Astrocyte (in vitro differentiated cells and primary cell): ENCODE results near the gene PSMC3IP. TPM values are rescaled to one million over a fixed set of nuclear protein-coding genes. Genes with fewer than 3 reads are reported as not detected.

Source experiments
- DNase-seq: peaks from one replicate; pipeline ENCODE4 v3.0.0-alpha.2; 2010; ENCODE audit warnings: low read depth
- FAIRE-seq: peaks from 2 replicates; lab custom pipeline; 2011; peaks lifted over from hg19 to GRCh38; lab: Jason Lieb, UNC
- H2AFZ ChIP-seq: 2 replicates; pipeline ENCODE4 v1.6.0; 2012; ENCODE audit warnings: low read depth, low read length, inconsistent platforms
- H3K27ac ChIP-seq: 2 replicates; pipeline ENCODE4 v1.5.1; 2011; ENCODE audit warnings: low read depth, low read length, inconsistent platforms
- H3K27me3 ChIP-seq: 2 replicates; pipeline ENCODE4 v1.6.0; 2011; ENCODE audit warnings: low read length, inconsistent platforms; ENCODE audit not compliant: insufficient read depth
- H3K36me3 ChIP-seq: 2 replicates; pipeline ENCODE4 v1.5.1; 2011; ENCODE audit warnings: low read length, inconsistent platforms; ENCODE audit not compliant: insufficient read depth
- H3K4me1 ChIP-seq: 2 replicates; pipeline ENCODE4 v1.5.1; 2011; ENCODE audit warnings: low read length, inconsistent platforms; ENCODE audit not compliant: insufficient read depth
- H3K4me2 ChIP-seq: 2 replicates; pipeline ENCODE4 v1.6.0; 2012; ENCODE audit warnings: low read length, inconsistent platforms
- H3K4me3 ChIP-seq: 2 replicates; pipeline ENCODE4 v1.5.1; 2011; ENCODE audit warnings: low read depth, mild to moderate bottlenecking, low read length, inconsistent platforms; ENCODE audit not compliant: insufficient read depth
- H3K79me2 ChIP-seq: 2 replicates; pipeline ENCODE4 v1.6.0; 2012; ENCODE audit warnings: mild to moderate bottlenecking, low read length, inconsistent platforms; ENCODE audit not compliant: insufficient read depth
- H3K9ac ChIP-seq: 2 replicates; pipeline ENCODE4 v1.6.0; 2012; ENCODE audit warnings: mild to moderate bottlenecking, low read length, inconsistent platforms
- H3K9me3 ChIP-seq: 2 replicates; pipeline ENCODE4 v1.5.1; 2012; ENCODE audit warnings: low read depth, mild to moderate bottlenecking, low read length, inconsistent platforms; ENCODE audit not compliant: insufficient read depth
- H4K20me1 ChIP-seq: 2 replicates; pipeline ENCODE4 v1.6.0; 2012; ENCODE audit warnings: low read length, inconsistent platforms; ENCODE audit not compliant: insufficient read depth
- H3K27ac Mint-ChIP-seq: one replicate; pipeline ENCODE4 v1.8.0; 2021; ENCODE audit warnings: mild to moderate bottlenecking, mixed read lengths; ENCODE audit not compliant: unreplicated experiment
- H3K27me3 Mint-ChIP-seq: one replicate; pipeline ENCODE4 v1.8.0; 2021; ENCODE audit warnings: low read depth, mixed read lengths; ENCODE audit not compliant: unreplicated experiment
- H3K36me3 Mint-ChIP-seq: one replicate; pipeline ENCODE4 v1.8.0; 2021; ENCODE audit warnings: low read depth, mixed read lengths; ENCODE audit not compliant: unreplicated experiment
- H3K4me1 Mint-ChIP-seq: one replicate; pipeline ENCODE4 v1.8.0; 2021; ENCODE audit warnings: low read depth, mixed read lengths; ENCODE audit not compliant: unreplicated experiment
- H3K4me3 Mint-ChIP-seq: one replicate; pipeline ENCODE4 v1.8.0; 2021; ENCODE audit warnings: mild to moderate bottlenecking, moderate library complexity, mixed read lengths; ENCODE audit not compliant: unreplicated experiment
- H3K9me3 Mint-ChIP-seq: one replicate; pipeline ENCODE4 v1.8.0; 2021; ENCODE audit warnings: mild to moderate bottlenecking, mixed read lengths; ENCODE audit not compliant: unreplicated experiment
- EZH2 ChIP-seq: IDR thresholded peaks from 2 replicates; pipeline ENCODE4 v1.6.1; 2012; ENCODE audit warnings: mild to moderate bottlenecking, low read length, inconsistent platforms; ENCODE audit not compliant: insufficient read depth
- total RNA-seq: library from RNA; stranded (reverse); gene quantifications from 2 replicates; pipeline ENCODE4 v1.2.1, GENCODE V29; 2021
- TF ChIP-seq, protein P1 (sequence below): IDR thresholded peaks from 2 replicates; pipeline ENCODE4 v1.5.1; 2011; ENCODE audit warnings: low read depth, mild to moderate bottlenecking, inconsistent platforms, low read length, moderate library complexity; ENCODE audit not compliant: insufficient read depth

PSMC3IP gene
- total RNA-seq, 1 donor from 2014 or later = 8.7 TPM

DNA sequence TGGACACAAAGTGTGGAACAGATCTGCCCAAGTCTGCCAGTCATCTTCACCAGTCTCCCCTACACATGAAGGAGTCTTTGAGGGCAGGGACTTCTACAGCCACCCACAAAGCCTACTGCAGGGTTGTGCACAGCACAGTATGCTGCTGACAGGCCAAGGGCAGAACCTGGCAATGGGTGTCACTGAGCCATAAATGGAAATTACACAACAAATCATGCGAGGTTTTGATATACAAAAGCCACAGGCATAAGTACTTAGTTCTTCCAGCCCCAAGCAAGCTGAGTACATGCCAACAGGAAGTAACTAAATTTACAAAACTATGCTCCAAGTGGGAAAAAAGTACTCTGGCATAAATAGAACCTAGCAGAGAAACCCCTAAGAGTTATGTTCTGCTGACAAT lies 7.8 kb upstream of the PSMC3IP start:
- no peaks in the 10 kb centered on the region for H3K27me3 ChIP-seq
- no peak for FAIRE-seq
- no peak overlapping the region for H3K9ac ChIP-seq
- H4K20me1 ChIP-seq = peaks cover 16% of the 10 kb centered on the region
- H3K9me3 Mint-ChIP-seq = no peaks in the 10 kb centered on the region
- H3K9me3 ChIP-seq = no peaks in the 10 kb centered on the region
- no peaks in the 10 kb centered on the region for H3K4me1 Mint-ChIP-seq
- H3K27ac Mint-ChIP-seq = no peak overlapping the region
- no peak overlapping the region for H2AFZ ChIP-seq
- H3K36me3 ChIP-seq = peaks cover 46% of the 10 kb centered on the region
- H3K4me3 Mint-ChIP-seq = no peak overlapping the region
- no peak overlapping the region for H3K4me3 ChIP-seq
- H3K36me3 Mint-ChIP-seq = peaks cover 16% of the 10 kb centered on the region
- no peaks in the 10 kb centered on the region for H3K79me2 ChIP-seq
- H3K4me2 ChIP-seq = no peak overlapping the region
- H3K27ac ChIP-seq = no peak overlapping the region
- DNase-seq = no peak
- H3K27me3 Mint-ChIP-seq = no peaks in the 10 kb centered on the region
- TF ChIP-seq, protein P1, sequence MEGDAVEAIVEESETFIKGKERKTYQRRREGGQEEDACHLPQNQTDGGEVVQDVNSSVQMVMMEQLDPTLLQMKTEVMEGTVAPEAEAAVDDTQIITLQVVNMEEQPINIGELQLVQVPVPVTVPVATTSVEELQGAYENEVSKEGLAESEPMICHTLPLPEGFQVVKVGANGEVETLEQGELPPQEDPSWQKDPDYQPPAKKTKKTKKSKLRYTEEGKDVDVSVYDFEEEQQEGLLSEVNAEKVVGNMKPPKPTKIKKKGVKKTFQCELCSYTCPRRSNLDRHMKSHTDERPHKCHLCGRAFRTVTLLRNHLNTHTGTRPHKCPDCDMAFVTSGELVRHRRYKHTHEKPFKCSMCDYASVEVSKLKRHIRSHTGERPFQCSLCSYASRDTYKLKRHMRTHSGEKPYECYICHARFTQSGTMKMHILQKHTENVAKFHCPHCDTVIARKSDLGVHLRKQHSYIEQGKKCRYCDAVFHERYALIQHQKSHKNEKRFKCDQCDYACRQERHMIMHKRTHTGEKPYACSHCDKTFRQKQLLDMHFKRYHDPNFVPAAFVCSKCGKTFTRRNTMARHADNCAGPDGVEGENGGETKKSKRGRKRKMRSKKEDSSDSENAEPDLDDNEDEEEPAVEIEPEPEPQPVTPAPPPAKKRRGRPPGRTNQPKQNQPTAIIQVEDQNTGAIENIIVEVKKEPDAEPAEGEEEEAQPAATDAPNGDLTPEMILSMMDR = no peak
- no peak for TF ChIP-seq EZH2
- no peaks in the 10 kb centered on the region for H3K4me1 ChIP-seq

DNA sequence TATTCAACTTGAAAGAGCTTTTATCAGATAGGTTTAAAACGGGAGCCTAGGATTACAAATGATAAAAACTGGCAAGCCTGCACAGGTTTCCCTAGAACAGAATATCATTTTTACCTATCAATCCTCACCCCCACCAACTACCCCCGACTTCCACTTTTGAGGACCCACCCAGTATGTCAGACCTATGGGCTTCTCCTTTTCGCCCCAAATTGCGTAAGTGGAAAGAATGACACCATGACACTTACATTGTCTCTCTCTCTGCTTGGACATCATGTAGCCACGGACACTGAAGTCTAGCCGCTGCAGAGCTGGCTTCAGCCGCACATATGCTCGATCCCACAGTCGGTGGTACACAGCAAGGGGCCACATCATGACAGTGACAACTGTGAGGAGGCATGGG lies 7.4 kb upstream of the PSMC3IP start:
- no peak overlapping the region for H3K27ac ChIP-seq
- no peak for FAIRE-seq
- no peaks in the 10 kb centered on the region for H3K4me1 Mint-ChIP-seq
- peaks cover 49% of the 10 kb centered on the region for H3K36me3 ChIP-seq
- peaks cover 16% of the 10 kb centered on the region for H4K20me1 ChIP-seq
- H3K4me3 Mint-ChIP-seq = no peak overlapping the region
- no peaks in the 10 kb centered on the region for H3K27me3 Mint-ChIP-seq
- TF ChIP-seq, protein P1 = no peak
- TF ChIP-seq EZH2 = no peak
- no peak overlapping the region for H3K9ac ChIP-seq
- DNase-seq = no peak
- H2AFZ ChIP-seq = no peak overlapping the region
- H3K9me3 Mint-ChIP-seq = no peaks in the 10 kb centered on the region
- H3K27me3 ChIP-seq = no peaks in the 10 kb centered on the region
- H3K36me3 Mint-ChIP-seq = peaks cover 12% of the 10 kb centered on the region
- no peaks in the 10 kb centered on the region for H3K9me3 ChIP-seq
- no peak overlapping the region for H3K4me3 ChIP-seq
- no peak overlapping the region for H3K4me2 ChIP-seq
- H3K27ac Mint-ChIP-seq = no peak overlapping the region
- no peaks in the 10 kb centered on the region for H3K4me1 ChIP-seq
- no peaks in the 10 kb centered on the region for H3K79me2 ChIP-seq

DNA sequence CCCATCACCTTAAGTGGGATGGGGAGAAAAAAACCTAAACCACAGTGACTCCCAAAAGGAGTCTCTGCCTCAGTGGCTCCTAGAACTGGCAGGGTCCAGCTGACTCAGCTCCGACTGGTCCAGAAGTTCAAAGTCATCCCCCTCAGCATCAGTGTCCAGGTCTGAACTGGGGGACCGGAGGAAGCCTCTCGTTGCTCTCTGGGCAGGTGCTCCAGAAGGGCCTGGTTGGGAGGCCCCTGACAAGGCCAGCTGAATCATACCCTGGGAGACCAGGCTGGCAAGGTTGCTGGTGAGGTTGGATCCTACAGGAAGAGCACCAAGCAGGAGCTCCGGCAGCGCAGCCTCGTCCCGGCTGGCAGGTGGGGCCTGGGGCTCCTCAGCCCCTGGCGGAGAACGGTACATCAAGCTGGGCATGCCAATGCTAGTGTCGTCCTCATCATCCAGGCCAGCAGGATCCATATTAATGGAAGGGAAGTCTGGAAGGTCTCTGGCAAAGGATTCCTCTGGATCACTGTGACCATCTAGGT lies 4.3 kb upstream of the PSMC3IP start:
- Mint-ChIP-seq H3K4me3 (no peak overlapping the region), H3K27me3 (no peaks in the 10 kb centered on the region), H3K4me1 (peaks cover under 1% of the 10 kb centered on the region), H3K27ac (no peak overlapping the region), H3K9me3 (no peaks in the 10 kb centered on the region), H3K36me3 (peaks cover 9% of the 10 kb centered on the region)
- Histone ChIP-seq H3K79me2 (peaks cover 9% of the 10 kb centered on the region), H3K9ac (no peak overlapping the region), H3K4me3 (no peak overlapping the region), H3K27ac (no peak overlapping the region), H3K4me1 (peaks cover 6% of the 10 kb centered on the region), H3K36me3 (peaks cover 36% of the 10 kb centered on the region), H4K20me1 (peaks cover 11% of the 10 kb centered on the region), H3K4me2 (no peak overlapping the region), H3K27me3 (no peaks in the 10 kb centered on the region), H3K9me3 (no peaks in the 10 kb centered on the region), H2AFZ (no peak overlapping the region)
- no peak for DNase-seq
- no peak for FAIRE-seq
- TF ChIP-seq EZH2 = no peak
- TF ChIP-seq, protein P1 = no peak
